Measurements from ENCODE around the gene GCN1. TPM values are rescaled to one million over a fixed set of nuclear protein-coding genes. Genes with fewer than 3 reads are reported as not detected.
A peak's percentile ranks its signal among the peaks of the same experiment; 100 is the strongest.

Gene GCN1
- total and polyA plus RNA-seq, 2 of the 8 experiments (the other 6 are each of a cell fraction or from before 2014, with no cell fraction given) = 61.4 to 133 TPM

GRCh38 chr12:120200364-120200800, 5.9 kb upstream of the GCN1 start:
- Histone ChIP-seq H3K36me3 (ENCODE audit: control insufficient read depth in 2 of 4, insufficient read depth in 4 of 4, low read length in 3 of 4) (peaks cover 23 to 49% (median 39%) of the 10 kb centered on the region in 4 experiments), H3K4me3 (ENCODE audit: extremely low read depth in 1 of 4, insufficient read depth in 2 of 4, low read depth in 3 of 4, low read length in 4 of 4) (peak overlapping the region; percentile 91 to 99 (median 96)), H3K56ac (replicated peaks; ENCODE audit: insufficient read length, low read depth, low read length) (peak overlapping the region; percentile 94), H3K4ac (replicated peaks; ENCODE audit: insufficient read length, low read depth, low read length) (peak overlapping the region; percentile 89), H2BK15ac (ENCODE audit: low read length) (no peak overlapping the region), H4K20me1 (replicated peaks in 1 of 2; ENCODE audit: control insufficient read depth in 1 of 2, insufficient read depth in 2 of 2, low read length in 2 of 2) (peaks cover 10 to 18% of the 10 kb centered on the region in 2 experiments), H4K91ac (replicated peaks; ENCODE audit: insufficient read length, low read length) (peak overlapping the region; percentile 68), H2AK5ac (ENCODE audit: low read depth, low read length) (peak overlapping the region; percentile 90), H3K4me2 (ENCODE audit: insufficient read depth in 1 of 2, low read depth in 2 of 2, low read length in 2 of 2) (peak overlapping the region; percentile 83 to 89), H3K27ac (ENCODE audit: low read depth, low read length) (peak overlapping the region; percentile 85), H2BK12ac (ENCODE audit: low read depth, low read length) (no peak overlapping the region), H3K4me1 (replicated peaks in 1 of 4; ENCODE audit: control insufficient read depth in 3 of 4, insufficient read depth in 4 of 4, low read length in 3 of 4) (peaks cover 0 to 2% (median under 1%) of the 10 kb centered on the region in 4 experiments; a peak in 5 of 7 replicates), H4K5ac (ENCODE audit: insufficient read length, low read depth, low read length) (no peak overlapping the region), H3K23me2 (ENCODE audit: low read depth, low read length) (peaks cover 15% of the 10 kb centered on the region), H3K79me2 (ENCODE audit: control insufficient read depth in 1 of 2, insufficient read depth in 2 of 2, low read length in 2 of 2) (peaks cover 11 to 32% of the 10 kb centered on the region in 2 experiments), H2BK120ac (replicated peaks; ENCODE audit: low read depth, low read length) (peak overlapping the region; percentile 94), H3K27me3 (replicated peaks in 1 of 4; ENCODE audit: control insufficient read depth in 3 of 4, extremely low read depth in 1 of 4, insufficient read depth in 3 of 4, low read length in 3 of 4) (no peaks in the 10 kb centered on the region), H3K18ac (ENCODE audit: extremely low read depth, low read length) (peak overlapping the region; percentile 78), H3K23ac (ENCODE audit: insufficient read length) (no peak overlapping the region), H4K8ac (ENCODE audit: extremely low read depth, insufficient read depth, low read length) (peak overlapping the region; percentile 45), H2AFZ (ENCODE audit: low read length) (no peak overlapping the region), H3K9ac (replicated peaks in 1 of 4; ENCODE audit: extremely low read depth in 1 of 4, low read depth in 3 of 4, low read length in 3 of 4) (peak overlapping the region; percentile 90 to 99 (median 94)), H3K9me3 (ENCODE audit: insufficient read depth in 2 of 2, low read depth in 1 of 2, low read length in 1 of 2) (no peaks in the 10 kb centered on the region), H2BK20ac (ENCODE audit: low read length) (no peak overlapping the region), H3K79me1 (ENCODE audit: low read depth, low read length) (peaks cover 4% of the 10 kb centered on the region; the same call in 1 of the 2 replicates), H3K14ac (ENCODE audit: insufficient read length) (no peak overlapping the region), H2BK5ac (ENCODE audit: low read depth, low read length) (peak overlapping the region; percentile 92)
- 2% methylated on average over 14 of the region's 16 CpGs; no CpG with 5 or more reads in 1 of the 2 experiments for WGBS, 2 experiments (ENCODE audit: extremely low coverage in 1 of 2, insufficient coverage in 1 of 2, insufficient read length in 1 of 2, insufficient replicate concordance in 2 of 2, low coverage in 1 of 2, low lambda C conversion rate in 2 of 2, missing lambda C conversion rate in 1 of 2)
- FAIRE-seq (no peak), DNase-seq (ENCODE audit: low read depth in 1 of 2, low spot score in 2 of 2) (no peak)
- POLR2A ChIA-PET (ENCODE audit: partially characterized antibody) = interaction anchor here (0.8 to 88.3 kb wide), 40 partner anchors 1 to 376 kb away, joined by 3 to 4270 read pairs (median 5); partner anchors contain the start of genes BICDL1, COX6A1, GCN1 and PXN
- CTCF ChIA-PET (ENCODE audit: partially characterized antibody) = interaction anchor here (0.6 to 4.4 kb wide), 16 partner anchors 12 to 107 kb away, joined by 3 to 67 read pairs (median 4); partner anchors contain the start of gene PXN
- TF ChIP-seq SIRT6 (IDR thresholded peaks at IDR 0.05; ENCODE audit: low read length) (no peak), ATF2 (IDR thresholded peaks at IDR 0.05; ENCODE audit: low read length) (peak; percentile 41; the same call in 1 of the 2 replicates), TAF1 (IDR thresholded peaks at IDR 0.05; ENCODE audit: low read depth, low read length) (no peak), TAF7 (optimal IDR thresholded peaks at IDR 0.05; ENCODE audit: borderline replicate concordance, low read depth, low read length) (no peak), CHD2 (IDR thresholded peaks at IDR 0.05; ENCODE audit: low read length) (no peak), ATF3 (IDR thresholded peaks at IDR 0.05; ENCODE audit: insufficient read depth, low read depth, low read length) (no peak), RNF2 (IDR thresholded peaks at IDR 0.05; ENCODE audit: borderline replicate concordance, low read depth, low read length, missing control alignments, poor library complexity, severe bottlenecking) (no peak), HDAC2 (IDR thresholded peaks at IDR 0.05; ENCODE audit: borderline replicate concordance in 1 of 2, low read depth in 2 of 2, low read length in 2 of 2) (0 out of 4 replicates have a peak, but pooled peaks of 1 of the 2 experiments have one; percentile 12), JUN (IDR thresholded peaks at IDR 0.05; ENCODE audit: low read depth, low read length) (no peak)

Data from H1 (cell line).